Measurements from ENCODE around the gene ZNF215.
"Not testable (repeated sequence)": the region's sequence is repeated elsewhere in the genome, so short reads cannot be mapped to it uniquely, and the experiment has no call there.

Gene ZNF215

DNA sequence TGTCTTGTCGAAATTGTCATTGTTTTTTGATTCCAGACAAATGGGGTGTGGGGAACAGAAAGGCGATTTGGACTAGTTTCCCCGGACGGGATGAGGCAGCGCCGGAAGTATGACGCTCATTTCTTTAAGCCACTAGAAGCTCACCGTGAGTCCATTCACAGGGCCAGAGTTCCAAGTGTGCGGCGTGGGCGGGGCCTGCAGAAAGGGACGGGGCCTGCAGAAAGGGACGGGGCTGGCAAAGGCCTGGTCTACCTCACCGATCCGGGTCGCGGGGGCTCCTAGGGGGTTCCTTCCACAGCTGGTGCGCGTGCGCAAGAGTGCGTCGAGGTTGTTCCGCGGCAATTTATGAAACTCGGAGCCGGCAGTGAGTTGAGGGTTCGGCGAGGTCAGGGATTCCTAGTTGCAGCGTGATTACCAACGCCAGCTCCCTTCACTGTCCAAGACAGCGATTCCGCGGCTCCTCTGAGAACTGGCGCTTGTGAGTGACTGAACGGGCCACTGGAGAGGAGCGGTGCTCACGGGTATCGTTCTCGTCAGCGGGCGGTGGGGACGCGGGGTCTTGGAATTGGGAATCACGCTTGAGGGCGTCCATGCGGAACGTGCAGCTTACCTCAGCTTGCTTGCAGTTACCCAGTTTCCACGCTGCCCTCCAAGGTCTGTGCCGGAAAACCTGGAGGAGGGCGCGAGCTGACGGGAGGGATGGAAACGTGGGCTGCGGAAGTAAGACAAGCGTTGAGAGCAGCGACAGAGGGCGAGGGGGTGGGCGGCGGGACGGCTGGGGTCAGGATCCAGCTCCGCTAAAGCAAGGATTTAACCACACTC lies at the start of gene ZNF215:
Gene ZNF215, plus strand, starts transcription at position 219 of the 822 bp plus-strand sequence. CDS start 5,847 bp downstream, outside the sequence.
- in situ Hi-C loops (cut with MboI; ENCODE audit: low sequenced_read_pairs): no loop called here

DNA sequence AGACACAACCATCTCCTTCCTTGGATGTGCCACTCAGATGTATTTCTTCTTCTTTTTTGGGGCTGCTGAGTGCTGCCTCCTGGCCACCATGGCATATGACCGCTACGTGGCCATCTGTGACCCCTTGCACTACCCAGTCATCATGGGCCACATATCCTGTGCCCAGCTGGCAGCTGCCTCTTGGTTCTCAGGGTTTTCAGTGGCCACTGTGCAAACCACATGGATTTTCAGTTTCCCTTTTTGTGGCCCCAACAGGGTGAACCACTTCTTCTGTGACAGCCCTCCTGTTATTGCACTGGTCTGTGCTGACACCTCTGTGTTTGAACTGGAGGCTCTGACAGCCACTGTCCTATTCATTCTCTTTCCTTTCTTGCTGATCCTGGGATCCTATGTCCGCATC lies 49.3 kb upstream of the ZNF215 start:
- in situ Hi-C loops (cut with MboI; ENCODE audit: low sequenced_read_pairs): no loop called here

DNA sequence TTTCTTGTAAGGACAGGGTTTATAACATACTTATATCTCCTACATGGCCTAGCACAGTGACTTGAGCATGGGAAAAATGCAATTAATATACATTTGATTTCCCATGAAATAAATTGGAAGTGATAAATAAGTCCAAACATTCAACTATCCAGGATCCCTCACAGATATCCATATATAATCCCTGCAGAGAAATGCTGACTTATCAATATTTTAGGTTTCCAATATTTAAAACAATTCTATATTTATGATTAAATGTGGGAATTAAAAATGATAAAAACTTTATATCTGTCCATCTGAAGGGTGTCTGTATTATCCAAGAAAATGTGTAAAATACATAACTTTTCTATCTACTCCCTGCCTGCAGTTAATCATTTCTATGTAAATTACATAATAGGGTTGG lies 43.5 kb upstream of the ZNF215 start:
- in situ Hi-C loops (cut with MboI; ENCODE audit: low sequenced_read_pairs): no loop called here

DNA sequence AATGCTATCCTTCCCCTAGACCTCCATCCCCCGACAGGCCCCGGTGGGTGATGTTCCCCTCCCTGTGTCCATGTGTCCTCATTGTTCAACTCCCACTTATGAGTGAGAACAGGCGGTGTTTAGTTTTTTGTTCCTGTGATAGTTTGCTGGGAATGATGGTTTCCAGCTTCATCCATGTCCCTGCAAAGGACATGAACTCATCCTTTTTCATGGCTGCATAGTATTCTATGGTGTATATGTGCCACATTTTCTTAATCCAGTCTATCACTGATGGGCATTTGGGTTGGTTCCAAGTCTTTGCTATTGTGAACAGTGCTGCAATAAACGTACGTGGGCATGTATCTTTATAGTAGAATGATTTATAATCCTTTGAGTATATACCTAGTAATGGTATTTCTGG lies 38.5 kb upstream of the ZNF215 start:
- in situ Hi-C loops (cut with MboI; ENCODE audit: low sequenced_read_pairs): not testable (repeated sequence)

DNA sequence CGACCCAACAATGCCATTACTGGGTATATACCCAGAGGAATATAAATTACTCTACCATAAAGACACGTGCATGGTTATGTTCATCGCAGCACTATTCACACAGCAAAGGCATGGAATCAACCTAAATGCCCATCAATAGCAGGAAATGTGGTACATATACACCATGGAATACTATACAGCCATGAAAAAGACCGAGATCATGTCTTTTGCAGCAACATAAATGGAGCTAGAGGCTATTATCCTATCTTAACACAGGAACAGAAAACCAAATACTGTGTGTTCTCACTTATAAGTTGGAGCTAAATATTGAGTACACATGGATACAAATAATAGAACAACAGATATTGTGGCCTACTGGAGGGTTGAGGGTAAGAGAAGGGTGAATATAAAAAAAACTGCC lies 37.4 kb upstream of the ZNF215 start:
- in situ Hi-C loops (cut with MboI; ENCODE audit: low sequenced_read_pairs): no loop called here

DNA sequence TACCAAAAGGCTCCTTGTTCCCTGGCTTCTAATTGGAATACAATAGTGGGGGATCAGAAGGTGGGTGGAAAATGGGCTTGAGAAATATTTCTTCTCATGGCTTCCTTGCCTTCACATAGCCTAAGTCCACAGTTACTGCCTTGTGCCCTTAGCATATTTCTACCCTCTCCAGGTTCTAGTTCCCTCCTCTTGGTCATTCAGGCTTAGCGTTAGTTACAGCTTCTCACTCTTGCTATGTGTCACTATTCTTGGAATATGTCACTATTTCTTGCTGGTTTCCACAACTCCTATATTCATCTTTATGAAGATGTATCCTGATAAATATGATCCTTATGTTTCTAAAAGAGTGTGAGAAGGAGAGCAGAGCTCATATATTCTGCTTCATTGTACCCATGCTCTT lies 36.4 kb upstream of the ZNF215 start:
- in situ Hi-C loops (cut with MboI; ENCODE audit: low sequenced_read_pairs): no loop called here

DNA sequence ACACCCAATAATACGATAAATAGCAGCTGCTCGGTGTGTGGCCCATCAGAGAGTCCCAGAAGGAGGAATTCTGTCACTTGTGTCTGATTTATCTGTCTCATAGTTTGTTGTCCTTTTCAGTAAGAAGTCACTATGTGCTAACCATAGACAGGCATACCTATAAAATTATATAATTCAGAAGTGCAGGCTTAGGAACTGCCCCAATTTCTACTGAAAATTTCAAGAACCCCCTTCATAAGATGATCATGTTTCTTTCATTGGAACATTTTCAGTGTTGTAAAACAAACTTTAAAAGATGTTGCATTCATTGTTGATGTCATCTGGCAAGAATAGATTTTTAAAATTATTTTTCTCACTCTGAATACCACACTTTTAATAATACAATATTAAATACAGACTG lies 33.8 kb upstream of the ZNF215 start, which contains the start of gene OR2D2:
Gene OR2D2, minus strand, starts transcription at position 101 of the 400 bp plus-strand sequence. Its CDS starts 0 bp downstream, at position 101.
- in situ Hi-C loops (cut with MboI; ENCODE audit: low sequenced_read_pairs): no loop called here

DNA sequence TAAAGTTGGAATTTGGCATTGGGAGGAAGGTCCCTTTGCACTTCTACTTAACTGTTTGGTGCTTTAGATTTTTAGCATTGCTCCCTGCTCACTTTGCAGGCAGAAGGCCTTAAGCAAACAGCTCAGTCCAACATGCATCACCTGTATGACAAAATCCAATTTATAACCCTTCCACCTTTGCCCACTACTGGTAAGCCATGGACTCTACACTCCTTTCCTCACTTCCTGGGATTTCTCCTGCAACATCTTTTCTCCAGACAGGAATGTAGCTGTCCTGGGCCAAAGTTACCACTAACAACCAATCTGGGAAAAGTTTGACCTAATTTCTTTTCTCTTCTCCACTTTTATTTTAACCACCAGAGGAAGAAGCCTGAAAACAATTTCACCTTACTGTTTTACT lies 32.1 kb upstream of the ZNF215 start:
- in situ Hi-C loops (cut with MboI; ENCODE audit: low sequenced_read_pairs): no loop called here

DNA sequence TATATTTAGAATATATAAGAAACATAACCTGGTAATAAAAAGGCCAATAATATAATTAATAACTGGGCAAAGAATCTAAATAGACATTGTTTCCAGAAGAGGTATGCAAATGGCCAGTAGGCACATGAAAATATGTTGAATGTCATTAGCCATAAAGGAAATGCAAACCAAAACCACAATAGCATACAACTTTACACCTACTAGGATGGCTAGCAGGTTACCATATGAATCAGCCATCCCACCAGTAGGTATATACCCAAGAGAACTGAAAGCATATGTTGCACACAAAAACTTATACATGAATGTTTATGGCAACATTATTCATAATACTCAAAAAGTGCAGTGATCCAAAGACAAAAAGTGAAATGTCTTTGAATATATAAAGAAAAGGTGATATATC lies 31.2 kb upstream of the ZNF215 start:
- in situ Hi-C loops (cut with MboI; ENCODE audit: low sequenced_read_pairs): no loop called here

DNA sequence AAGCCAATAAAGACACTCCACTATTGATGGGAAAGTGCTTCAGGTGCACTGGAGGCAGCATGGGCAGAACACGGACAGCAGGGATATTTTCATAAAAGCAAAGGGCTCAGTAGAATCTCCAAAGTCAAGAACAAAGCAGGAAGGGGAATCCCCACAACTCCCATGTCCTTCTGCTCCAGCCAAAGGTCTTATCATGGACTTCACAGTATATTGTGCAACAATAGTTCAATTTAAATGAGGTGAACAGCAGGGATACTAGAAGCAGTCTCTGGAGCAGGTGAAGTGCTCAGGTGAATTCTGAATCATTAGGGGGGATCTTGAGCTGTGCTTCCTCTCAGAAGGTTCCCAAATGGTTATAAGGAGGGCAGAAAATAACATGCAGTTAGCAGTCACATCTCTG lies 27.3 kb upstream of the ZNF215 start:
- in situ Hi-C loops (cut with MboI; ENCODE audit: low sequenced_read_pairs): no loop called here

DNA sequence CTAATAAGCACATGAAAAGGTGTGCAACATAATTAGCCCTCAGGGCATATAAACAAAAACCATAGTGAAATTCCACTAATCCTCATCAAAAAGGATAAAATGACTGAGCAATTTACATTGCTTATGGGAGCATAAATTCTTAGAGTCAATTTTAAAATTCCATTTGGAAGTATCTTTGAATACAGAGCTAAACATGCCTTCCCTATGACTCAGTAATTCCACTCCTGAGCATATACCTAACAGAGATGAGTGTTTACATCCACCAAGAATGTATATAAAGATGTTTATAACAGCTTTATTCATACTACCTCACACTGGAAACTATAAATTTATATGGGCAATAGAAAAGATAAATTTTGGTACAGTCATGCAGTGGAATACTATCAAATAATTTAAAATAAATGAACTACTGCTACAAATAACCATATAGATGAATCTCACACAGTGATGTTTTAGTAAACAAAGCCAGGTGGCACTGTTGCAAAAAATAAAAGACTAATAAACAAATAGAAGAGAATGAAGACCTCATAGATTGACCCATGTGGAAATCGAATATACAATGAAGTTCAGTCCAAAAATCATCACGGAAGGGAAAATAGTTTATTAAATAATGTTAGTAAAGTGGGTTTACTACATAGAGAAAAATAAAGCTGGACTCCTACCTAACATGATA lies 25.8 kb upstream of the ZNF215 start:
- in situ Hi-C loops (cut with MboI; ENCODE audit: low sequenced_read_pairs): no loop called here

DNA sequence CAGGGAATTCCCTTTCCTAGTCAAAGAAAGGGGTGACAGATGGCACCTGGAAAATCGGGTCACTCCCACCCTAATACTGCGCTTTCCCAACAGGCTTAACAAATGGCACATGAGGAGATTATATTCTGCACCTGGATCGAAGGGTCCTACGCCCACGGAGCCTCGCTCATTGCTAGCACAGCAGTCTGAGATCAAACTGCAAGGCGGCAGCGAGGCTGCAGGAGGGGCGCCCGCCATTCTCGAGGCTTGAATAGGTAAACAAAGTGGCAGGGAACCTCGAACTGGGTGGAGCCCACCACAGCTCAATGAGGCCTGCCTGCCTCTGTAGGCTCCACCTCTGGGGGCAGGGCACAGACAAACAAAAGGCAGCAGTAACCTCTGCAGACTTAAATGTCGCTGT lies 21.4 kb upstream of the ZNF215 start:
- in situ Hi-C loops (cut with MboI; ENCODE audit: low sequenced_read_pairs): not testable (repeated sequence)

DNA sequence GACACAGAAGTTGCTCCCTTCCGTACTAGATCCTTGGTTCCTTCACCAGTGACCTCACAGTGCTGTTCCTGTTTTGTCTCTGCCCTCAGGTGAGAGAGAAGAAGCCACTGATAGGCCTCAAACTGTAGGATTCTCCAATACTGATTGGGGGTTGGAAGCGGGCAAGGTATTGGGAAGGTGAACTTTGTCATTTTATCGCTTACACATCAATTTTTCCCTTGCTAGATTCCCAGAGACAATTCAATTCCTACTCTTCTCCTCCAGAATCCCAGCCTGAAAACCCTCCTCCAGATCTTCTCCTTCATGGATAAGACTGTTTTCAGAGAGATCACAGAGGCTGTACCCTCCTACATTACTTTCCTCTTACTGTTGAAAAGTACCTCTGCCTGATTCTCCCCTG lies 14.8 kb upstream of the ZNF215 start:
- in situ Hi-C loops (cut with MboI; ENCODE audit: low sequenced_read_pairs): no loop called here

DNA sequence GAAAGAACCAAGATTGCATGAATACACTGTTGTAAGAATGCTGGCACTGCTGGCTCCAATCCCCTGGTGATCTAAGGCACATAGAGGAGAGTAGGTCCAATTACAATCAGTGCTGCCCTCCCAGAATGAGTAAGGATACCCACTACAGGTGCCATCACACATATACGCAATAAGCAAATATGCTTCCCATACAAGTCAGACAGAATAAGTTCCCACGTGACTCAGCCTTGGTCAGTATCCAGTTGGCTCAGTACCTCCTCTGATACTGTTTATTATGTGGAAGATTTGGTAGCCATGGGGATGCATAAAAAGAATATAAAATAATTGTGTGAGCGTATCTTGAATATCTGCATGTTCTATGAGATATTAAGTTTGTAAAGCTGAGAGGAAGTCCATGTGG lies 14.3 kb upstream of the ZNF215 start:
- in situ Hi-C loops (cut with MboI; ENCODE audit: low sequenced_read_pairs): no loop called here

DNA sequence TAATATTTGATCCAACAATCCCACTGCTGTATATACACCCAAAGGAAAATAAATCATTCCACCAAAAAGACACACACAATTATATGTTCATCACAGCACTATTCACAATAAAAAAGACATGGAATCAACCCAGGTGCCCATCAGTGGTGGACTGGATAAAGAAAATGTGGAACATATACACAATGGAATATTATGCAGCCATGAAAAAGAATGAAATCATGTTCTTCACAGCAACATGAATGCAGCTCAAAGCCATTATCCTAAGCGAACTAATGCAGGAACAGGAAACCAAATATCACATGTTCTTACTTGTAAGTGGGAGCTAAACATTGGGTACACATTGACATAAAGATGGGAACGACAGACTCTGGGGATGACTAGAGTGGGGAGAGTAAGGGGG lies 6.5 kb upstream of the ZNF215 start:
- in situ Hi-C loops (cut with MboI; ENCODE audit: low sequenced_read_pairs): no loop called here

DNA sequence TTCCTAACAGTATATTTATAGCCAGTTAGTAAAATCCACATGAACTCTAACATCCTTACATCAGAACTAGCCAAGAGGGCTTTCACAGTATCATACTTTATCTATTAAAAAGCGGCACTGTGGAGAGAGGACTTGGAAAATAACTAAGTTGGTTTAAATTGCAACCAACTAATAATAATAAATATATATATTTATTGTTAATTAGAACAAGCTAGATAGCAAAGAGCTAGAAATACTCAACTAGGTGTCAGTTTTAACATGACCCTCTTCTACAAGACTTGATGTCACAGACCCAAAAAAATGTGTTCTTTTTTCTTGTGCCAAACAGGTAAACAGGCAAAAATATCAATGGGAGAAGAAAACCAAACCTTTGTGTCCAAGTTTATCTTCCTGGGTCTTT lies 5.5 kb upstream of the ZNF215 start, which contains the start of gene OR2D3:
Gene OR2D3, plus strand, starts transcription at position 301 of the 400 bp plus-strand sequence. Its CDS starts 0 bp downstream, at position 301.
- in situ Hi-C loops (cut with MboI; ENCODE audit: low sequenced_read_pairs): no loop called here

DNA sequence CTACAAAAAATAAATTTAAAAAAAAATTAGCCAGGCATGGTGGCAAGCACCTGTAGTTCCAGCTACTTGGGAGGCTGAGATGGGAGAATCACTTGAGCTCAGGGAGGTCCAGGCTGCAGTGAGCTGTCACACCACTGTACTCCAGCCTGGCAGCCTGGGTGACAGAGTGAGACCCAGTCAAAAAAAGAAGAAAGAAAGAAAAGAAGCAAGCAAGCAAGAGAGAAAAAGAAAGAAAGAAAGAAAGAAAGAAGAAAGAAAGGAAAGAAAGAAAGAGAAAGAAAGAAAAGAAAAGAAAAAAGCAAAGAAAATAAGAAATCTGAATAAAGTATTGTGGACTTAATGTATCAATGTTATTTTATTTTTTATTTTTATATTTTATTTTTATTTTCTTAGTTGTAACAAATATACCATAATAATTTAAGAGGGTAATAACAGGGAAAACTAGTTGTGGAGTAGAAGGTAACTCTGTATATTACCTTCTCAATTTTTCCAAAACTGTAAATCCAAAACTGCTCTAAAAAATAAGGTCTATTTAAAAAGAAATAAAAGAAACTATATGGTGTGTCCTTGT lies 1.1 kb upstream of the ZNF215 start:
- in situ Hi-C loops (cut with MboI; ENCODE audit: low sequenced_read_pairs): no loop called here

DNA sequence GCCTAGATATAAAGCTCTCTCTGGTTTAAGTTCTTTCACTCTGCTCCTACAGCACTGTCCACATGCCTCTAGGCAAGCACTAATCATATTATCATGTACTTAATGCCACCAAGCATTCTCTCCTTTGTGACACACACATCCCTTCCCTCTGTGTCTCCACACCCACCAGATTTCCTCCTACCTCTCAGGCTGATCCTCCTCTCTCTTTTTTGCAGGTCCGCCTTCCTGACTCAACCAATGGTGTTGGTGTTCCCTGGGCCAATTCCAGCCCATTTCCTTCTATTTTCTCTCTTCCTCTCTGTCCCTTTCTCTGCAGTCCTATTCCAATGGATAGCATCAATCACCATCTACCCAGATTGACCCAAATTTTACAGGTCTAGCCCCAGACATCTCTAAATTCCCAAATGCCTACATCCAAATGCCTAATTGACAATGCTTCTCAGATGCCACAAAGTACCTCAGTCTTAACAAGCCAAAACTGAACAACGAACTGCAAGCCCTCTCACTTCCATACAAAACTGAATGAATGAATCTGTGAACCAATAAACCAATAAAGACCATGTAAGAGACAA lies 504 bp upstream of the ZNF215 start:
- in situ Hi-C loops (cut with MboI; ENCODE audit: low sequenced_read_pairs): no loop called here

DNA sequence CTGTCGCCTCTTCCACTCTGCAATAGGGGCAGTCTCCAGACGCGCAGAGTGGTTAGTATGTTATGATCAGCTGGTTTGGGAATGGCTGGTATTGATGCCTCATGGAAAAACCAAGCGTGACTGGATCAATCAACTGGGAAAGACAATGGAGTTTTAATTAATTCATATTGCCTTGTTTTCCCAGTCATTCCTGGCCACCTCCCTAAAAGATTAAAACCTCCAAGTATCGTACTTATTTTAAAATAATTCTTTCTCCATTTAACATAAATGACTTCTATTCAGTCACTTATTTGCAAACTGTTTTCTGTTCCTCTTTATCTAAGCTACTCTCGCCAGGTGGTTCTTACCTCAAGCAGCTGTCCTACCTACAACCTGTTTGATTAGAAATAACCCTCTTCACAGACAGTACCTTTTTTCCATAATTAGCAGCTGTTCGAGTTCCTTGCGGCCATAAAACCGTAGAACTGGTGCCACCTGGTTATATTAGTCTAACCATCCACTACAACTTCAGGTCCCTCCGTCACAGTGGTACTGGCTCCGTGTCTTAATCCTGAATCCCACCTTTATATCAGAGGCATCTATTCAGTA lies 898 bp downstream of the ZNF215 start:
- in situ Hi-C loops (cut with MboI; ENCODE audit: low sequenced_read_pairs): no loop called here

DNA sequence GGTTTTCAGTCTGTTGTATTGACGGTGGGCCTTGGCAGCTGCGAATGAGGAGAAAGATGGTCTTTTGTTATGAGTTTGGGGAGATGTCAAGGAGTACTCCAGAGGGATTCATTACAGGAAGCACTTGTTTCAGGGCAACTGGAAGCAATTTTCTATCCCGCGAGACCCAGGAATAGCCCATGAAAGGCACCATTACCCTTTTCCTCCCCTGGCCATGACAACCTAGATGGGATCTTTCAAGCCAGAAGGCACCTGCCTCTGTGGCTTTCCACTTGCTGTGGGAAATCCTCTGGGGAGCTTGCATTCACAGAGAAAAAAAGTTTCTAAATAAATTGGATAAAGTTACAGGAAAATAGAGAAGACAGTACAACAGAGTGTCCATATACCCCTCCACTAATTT lies 2.7 kb downstream of the ZNF215 start:
- in situ Hi-C loops (cut with MboI; ENCODE audit: low sequenced_read_pairs): no loop called here

DNA sequence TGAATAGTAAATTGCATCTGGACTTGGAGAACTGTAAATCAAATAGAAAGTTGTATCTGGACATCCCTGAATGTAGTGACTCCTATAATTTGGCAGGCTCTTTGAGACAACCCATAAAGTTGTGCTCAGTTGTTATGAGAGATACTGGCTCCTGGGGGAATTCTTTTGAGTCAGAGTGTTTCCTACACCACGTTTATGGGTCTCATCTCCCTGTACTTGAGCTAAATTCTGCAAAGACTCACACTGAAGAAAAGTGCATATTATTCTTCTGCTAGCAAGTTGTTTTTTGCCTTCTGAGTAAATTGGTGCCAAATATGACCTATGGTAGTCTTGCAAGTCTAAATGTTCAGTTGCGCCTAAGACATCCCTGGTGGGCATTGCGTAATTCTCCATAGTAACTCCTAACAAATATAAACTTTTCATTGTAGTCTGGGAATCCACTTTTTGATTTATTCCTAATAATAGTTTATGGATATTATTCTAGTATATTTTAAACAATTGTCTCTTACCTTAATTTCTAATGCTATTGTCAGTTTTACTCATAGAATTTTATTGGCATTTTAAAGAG lies 5.0 kb downstream of the ZNF215 start:
- in situ Hi-C loops (cut with MboI; ENCODE audit: low sequenced_read_pairs): no loop called here
